GM11168 (cell line): Measurements from ENCODE around the gene KLHDC4.

Experiments
- in situ Hi-C: fragments of 300-500 bp; cut with MboI; formaldehyde crosslinking; loops from one replicate; pipeline ENCODE4 v1.12.0; 2022; ENCODE audit warnings: low sequenced_read_pairs; ENCODE audit not compliant: unreplicated experiment

The KLHDC4 gene

DNA sequence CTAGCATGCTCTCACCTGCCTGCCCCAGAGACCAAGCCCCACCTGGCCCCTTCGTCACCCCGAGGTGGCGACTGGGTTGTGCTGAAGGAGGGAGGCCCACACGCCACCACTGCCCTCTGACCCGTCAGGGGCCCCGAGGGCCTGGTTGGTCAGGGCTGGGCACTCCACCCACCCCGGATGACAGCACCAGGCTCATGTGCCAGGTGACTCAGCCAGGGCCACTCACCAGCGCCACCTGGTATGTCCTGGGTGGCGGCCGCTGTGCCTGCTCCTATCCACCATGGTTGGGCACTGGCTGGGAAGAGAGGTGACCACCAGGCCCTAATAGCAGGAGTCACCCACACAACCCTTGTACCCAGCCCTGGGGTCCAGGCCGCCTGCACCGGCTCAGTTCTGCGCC, 94.6 kb downstream of the KLHDC4 start:
- in situ Hi-C loops = no loop called here

- in situ Hi-C loops = no loop called here
Observed at GRCh38 chr16:87669672-87670071, 96.1 kb downstream of the KLHDC4 start.

DNA sequence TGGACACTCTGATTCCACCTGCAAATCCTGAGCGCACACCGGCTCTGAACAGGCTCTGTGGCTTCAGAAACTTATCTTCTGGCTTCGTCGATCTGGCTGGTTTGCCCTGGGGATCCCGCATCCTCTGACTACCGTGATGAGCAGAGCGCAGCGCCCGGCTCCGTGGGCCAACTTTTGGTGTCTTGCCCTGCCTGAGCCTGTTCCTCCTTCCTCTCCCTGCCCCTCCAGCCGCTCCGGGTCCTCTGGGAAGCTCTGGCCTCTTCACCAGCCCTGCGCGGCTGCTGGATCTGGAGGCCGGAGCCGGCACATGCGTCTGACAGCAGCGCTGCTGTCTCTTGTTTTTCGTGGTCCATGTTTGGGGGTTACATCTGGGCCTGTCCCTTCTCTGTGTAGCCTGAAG, 97.8 kb downstream of the KLHDC4 start:
- in situ Hi-C loops = no loop called here

DNA sequence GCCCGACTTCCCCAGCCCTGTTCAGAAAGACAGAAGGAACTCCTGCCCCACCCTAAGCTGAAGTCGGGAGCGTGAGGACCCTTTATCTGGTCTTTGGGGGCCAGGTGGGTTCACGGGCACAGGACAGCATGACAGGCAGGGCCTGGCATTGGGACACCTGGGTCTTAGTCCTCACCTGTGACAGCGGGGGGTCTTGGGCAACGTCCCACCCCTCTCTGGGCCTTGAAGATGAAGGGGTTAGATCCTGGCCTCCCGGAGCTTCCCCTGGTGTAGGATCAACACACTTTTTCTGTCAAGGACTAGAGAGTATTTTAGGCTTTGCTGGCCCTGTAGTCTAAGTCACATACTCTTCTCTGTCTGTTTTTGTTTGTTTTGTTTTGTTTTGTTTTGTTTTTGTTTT, 98.3 kb downstream of the KLHDC4 start:
- in situ Hi-C loops = no loop called here

DNA sequence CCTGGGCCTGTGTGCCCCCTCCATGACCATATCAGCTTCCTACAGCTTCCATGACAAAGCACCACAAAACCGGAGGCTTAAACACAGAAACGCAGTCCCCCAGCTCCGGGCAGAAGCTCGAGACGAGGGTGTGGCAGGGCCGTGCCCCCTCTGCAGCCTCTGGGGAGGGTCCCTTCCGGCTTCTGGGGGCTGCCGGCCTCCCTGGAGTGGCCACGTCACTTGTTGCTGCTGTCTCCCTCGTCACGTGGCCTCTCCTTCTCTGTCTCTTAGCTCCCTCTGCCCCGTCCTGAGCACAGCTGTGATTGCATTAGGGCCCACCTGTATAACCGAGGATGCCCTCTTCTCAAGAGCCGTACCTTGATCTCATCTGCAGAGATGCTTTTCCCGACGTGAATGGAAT, 98.9 kb downstream of the KLHDC4 start:
- in situ Hi-C loops = no loop called here

GRCh38 chr16:87665193-87665592, 100.6 kb downstream of the KLHDC4 start:
- in situ Hi-C loops = no loop called here

DNA sequence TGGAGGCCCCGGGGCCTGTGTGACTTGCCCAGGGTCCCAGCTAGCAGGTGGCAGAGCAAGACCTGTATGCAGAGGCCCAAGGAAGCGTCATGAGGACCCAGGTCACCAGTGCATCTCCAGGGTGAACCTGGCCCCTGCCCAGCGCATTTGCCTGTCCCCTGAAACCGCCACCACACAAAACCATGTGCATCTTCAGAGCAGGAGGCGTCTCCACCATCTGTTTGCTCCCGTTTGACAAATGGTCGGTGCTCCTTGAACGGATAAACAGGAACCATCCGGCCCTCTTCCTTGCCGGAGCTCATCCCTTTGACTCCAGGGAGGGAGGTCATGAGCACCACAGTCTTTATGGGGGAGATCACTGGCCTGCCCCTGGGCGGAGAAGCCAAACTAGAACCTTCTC, 101.0 kb downstream of the KLHDC4 start:
- in situ Hi-C loops = no loop called here

DNA sequence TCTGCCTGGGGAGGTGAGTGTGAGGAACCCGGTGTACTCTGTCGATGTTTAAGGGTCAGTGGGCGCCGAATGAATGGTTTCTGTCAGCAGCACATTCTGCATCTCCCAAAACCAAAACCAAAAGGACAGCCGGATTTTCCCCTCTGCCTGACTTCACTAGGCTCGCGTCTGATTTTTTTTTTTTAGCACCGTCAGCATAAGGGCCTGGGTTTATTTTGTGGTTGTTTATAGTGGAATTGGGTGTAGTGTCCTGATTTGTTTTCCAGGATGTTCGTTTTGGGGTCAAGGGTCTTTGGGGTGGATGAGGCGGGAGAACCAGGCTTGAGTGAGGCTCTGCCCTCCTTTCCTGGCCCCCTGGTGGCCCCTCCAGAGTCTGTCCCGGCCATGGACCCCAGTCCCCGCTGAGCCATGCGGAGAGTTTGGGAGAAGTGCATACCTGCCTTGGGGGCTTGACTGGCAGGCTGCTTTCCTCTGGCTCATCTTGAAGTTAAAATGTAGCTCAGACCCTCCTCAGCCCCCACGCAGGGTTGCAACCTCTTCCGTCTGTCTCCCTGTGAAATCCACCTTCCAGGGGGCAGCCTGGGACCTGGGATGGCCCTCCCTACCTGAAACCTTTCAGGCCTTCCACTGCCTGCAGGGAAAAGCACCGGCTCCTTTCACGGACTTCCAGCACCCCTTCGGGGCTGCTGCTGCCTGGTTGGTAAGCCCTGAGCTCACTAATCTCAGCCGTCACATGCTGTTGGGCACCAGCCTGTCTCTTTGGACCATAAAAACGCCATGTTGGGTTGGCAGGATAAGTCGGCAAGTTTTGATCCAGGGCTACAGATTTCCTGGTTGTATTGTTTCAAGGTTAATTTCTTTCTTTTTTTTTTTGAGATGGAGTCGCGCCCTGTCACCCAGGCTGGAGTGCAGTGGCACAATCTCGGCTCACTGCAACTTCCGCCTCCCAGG, 103.3 kb downstream of the KLHDC4 start:
- in situ Hi-C loops = no loop called here

DNA sequence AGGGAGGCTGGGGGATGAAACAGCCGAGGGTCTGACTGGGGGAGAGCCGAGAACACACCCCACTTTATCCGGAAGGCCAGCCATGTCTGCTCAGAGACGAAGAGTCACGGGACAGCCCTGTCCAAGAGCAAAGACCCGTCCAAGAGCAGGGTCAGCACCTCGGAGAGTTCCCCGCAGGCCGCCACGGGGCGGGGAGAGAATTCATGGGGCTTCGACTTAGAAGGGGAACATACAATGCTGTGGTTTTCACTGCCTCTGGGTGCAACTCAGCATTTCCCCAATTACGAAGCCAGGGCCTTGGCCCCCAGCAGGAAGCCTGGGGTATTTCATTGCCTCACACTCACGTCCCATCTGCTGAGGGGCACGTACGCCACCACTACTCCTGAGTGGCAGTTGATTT, 104.2 kb downstream of the KLHDC4 start:
- in situ Hi-C loops = no loop called here

DNA sequence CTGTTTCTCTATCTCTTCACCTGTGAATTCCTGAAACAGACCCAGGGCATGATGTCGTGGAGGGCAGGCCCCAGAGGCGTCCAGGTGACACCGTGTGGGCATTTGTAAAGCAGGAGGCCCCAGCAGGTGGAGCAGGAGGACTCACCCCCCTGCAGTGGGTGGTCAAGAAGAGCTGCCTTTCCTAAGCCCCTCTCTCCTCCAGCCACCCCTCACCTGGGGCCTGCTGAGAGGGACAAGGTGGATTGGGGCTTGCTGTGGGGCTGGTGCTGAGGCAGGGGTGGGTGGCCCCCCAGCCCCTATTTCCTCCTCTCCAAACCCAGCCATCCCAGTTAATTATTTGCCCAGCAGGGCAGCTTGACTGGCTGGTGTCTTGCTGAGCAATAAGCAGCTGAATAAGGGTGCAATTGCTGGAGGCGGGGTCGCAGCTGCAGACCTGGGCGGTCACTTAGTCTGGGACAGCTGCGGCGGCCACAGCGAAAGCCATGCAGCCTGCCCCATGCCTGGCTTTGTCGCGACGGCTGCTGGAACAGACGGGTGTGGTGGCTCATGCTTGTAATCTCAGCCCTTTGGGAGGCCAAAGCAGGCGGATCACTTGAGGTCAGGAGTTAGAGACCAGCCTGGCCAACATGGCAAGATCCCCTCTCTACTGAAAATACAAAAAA, 107.1 kb downstream of the KLHDC4 start:
- in situ Hi-C loops = no loop called here
